SU-DHL-6 (cell line): ENCODE results near the gene TBC1D5.
"Not testable (repeated sequence)": the region's sequence is repeated elsewhere in the genome, so short reads cannot be mapped to it uniquely, and the experiment has no call there.

ENCODE experiments used
- H2AFZ ChIP-seq: fragments of 200-600 bp; sonication (generic); 2 replicates; pipeline ENCODE4 v1.6.1; 2014; ENCODE audit warnings: low read depth, mild to moderate bottlenecking, moderate library complexity, mixed read lengths, antibody characterized with exemption, low read length; ENCODE audit not compliant: severe bottlenecking
- H3F3A ChIP-seq: fragments of 200-600 bp; shearing (Covaris generic); 2 replicates; pipeline ENCODE4 v1.6.0; 2016; ENCODE audit warnings: antibody characterized with exemption, mild to moderate bottlenecking; ENCODE audit not compliant: insufficient read depth
- H3K27ac ChIP-seq: fragments of 200-600 bp; sonication (generic); 2 replicates; pipeline ENCODE4 v1.5.1; 2016; ENCODE audit warnings: low read depth, mild to moderate bottlenecking, low read length, moderate library complexity, mixed read lengths
- H3K27me3 ChIP-seq: fragments of 200-600 bp; sonication (generic), shearing (Covaris generic); 2 replicates; pipeline ENCODE4 v1.6.0; 2014; ENCODE audit warnings: mild to moderate bottlenecking, low read length
- H3K36me3 ChIP-seq: fragments of 200-600 bp; sonication (generic); 2 replicates; pipeline ENCODE4 v1.6.1; 2014; ENCODE audit warnings: mild to moderate bottlenecking, low read length, mixed read lengths
- H3K4me2 ChIP-seq: fragments of 300-600, 200-600 bp; shearing (Covaris generic), sonication (generic); 2 replicates; pipeline ENCODE4 v1.6.0; 2014; ENCODE audit warnings: low read length, low read depth, mild to moderate bottlenecking; ENCODE audit not compliant: poor library complexity, severe bottlenecking
- H3K4me3 ChIP-seq: fragments of 200-600 bp; sonication (generic); 2 replicates; pipeline ENCODE4 v1.5.1; 2014; ENCODE audit warnings: antibody characterized with exemption, low read length, mild to moderate bottlenecking, mixed read lengths; ENCODE audit not compliant: insufficient read depth, poor library complexity, severe bottlenecking
- H3K79me2 ChIP-seq: fragments of 200-600 bp; sonication (generic); 2 replicates; pipeline ENCODE4 v1.6.1; 2014; ENCODE audit warnings: mild to moderate bottlenecking, low read length, moderate library complexity; ENCODE audit not compliant: insufficient read depth
- H3K9ac ChIP-seq: fragments of 200-600 bp; sonication (generic); 2 replicates; pipeline ENCODE4 v1.7.0; 2014; ENCODE audit warnings: mild to moderate bottlenecking, low read length
- H3K9me2 ChIP-seq: fragments of 200-600 bp; sonication (generic); replicated peaks from 2 replicates; pipeline ENCODE4 v1.6.1; 2014; ENCODE audit warnings: low read length; ENCODE audit not compliant: insufficient read depth
- H3K9me3 ChIP-seq: fragments of 200-600 bp; sonication (generic); 2 replicates; pipeline ENCODE4 v1.6.1; 2014; ENCODE audit warnings: low read length, mixed read lengths; ENCODE audit not compliant: insufficient read depth
- H4K20me1 ChIP-seq: fragments of 200-600 bp; sonication (generic); 2 replicates; pipeline ENCODE4 v1.6.1; 2014; ENCODE audit warnings: low read depth, mild to moderate bottlenecking, antibody characterized with exemption, low read length, moderate library complexity, mixed read lengths
- CTCF ChIP-seq: fragments of 200-600 bp; sonication (generic); IDR thresholded peaks from one replicate; pipeline ENCODE4 v1.5.1; 2017; ENCODE audit warnings: antibody characterized with exemption, mild to moderate bottlenecking, low read length, moderate library complexity; ENCODE audit not compliant: insufficient read depth, poor library complexity, severe bottlenecking
- EZH2phosphoT487 ChIP-seq: fragments of 200-600 bp; sonication (generic), shearing (Covaris generic); conservative IDR thresholded peaks from 2 replicates; pipeline ENCODE4 v1.6.1; 2018; ENCODE audit warnings: mild to moderate bottlenecking, antibody characterized with exemption, low read length, moderate library complexity, mixed read lengths

TBC1D5 gene

DNA sequence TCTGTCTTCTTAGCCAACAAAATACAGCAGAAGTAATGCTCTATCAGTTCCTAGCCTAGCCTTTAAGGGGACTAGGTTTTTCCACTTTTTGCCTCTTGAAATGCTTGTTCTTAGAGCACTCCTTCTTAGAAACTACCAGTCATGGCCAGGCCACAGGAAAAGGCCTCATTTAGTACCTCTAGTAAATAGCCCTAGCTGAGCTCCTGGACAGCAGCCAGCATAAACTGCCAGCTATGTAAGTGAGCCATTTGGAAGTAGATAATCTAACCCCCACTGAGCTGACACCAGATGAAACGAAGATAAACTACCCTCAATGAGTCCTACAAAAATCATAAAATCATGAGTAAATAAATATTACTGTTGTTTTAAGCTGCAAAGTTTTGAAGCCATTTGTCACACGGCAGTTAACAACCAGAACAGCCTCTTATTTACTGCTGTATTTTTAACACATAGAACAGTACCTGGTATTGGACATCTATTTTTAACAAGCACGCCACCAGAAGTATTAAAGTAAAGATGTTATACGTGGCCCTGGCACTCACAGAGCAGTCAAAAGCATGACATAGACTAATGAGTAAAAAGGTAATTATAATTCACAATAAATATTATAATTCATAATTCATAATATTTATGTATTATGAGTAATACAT lies 12.0 kb downstream of the TBC1D5 start:
- Histone ChIP-seq H3K36me3 (peaks cover 22% of the 10 kb centered on the region), H3K27me3 (no peaks in the 10 kb centered on the region), H3K4me3 (no peak overlapping the region), H2AFZ (no peak overlapping the region), H3K9me2 (no peaks in the 10 kb centered on the region), H3K27ac (no peak overlapping the region), H3F3A (no peaks in the 10 kb centered on the region), H3K79me2 (peaks cover 54% of the 10 kb centered on the region), H3K9me3 (no peaks in the 10 kb centered on the region), H3K9ac (no peak overlapping the region), H4K20me1 (no peaks in the 10 kb centered on the region), H3K4me2 (no peak overlapping the region)
- TF ChIP-seq CTCF (no peak), EZH2phosphoT487 (no peak)

DNA sequence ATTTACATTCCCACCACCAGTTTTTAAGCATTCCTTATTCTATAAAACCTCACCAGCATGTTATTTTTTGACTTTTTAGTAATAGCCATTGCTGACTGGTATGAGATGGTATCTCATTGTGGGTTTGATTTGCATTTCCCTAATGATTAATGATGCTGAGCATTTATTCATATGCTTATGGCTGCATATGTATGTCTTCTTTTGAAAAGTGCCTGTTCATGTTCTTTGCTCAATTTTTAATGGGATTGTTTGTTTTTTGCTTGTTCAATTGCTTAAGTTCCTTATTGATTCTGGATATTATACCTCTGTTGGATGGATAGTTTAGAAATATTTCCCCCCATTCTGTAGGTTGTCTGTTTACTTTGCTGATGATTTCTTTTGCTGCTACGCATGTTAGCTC lies 16.1 kb downstream of the TBC1D5 start:
- Histone ChIP-seq H3K9me3 (no peaks in the 10 kb centered on the region), H3K27me3 (no peaks in the 10 kb centered on the region), H3K4me2 (no peak overlapping the region), H4K20me1 (no peaks in the 10 kb centered on the region), H3K36me3 (peaks cover 19% of the 10 kb centered on the region), H2AFZ (no peak overlapping the region), H3K79me2 (peaks cover 28% of the 10 kb centered on the region), H3F3A (no peaks in the 10 kb centered on the region), H3K27ac (no peak overlapping the region), H3K9me2 (no peaks in the 10 kb centered on the region), H3K9ac (no peak overlapping the region), H3K4me3 (no peak overlapping the region)
- no peak for TF ChIP-seq CTCF
- no peak for TF ChIP-seq EZH2phosphoT487

GRCh38 chr3:17725844-17726243 lies 16.6 kb downstream of the TBC1D5 start:
- not testable (repeated sequence) for H3K4me2 ChIP-seq, H3K9me3 ChIP-seq, H3K27ac ChIP-seq, H3K9ac ChIP-seq, H4K20me1 ChIP-seq, H3F3A ChIP-seq, H3K4me3 ChIP-seq, H3K9me2 ChIP-seq, H2AFZ ChIP-seq, H3K27me3 ChIP-seq
- Histone ChIP-seq H3K79me2 (peaks cover 31% of the 10 kb centered on the region), H3K36me3 (peaks cover 19% of the 10 kb centered on the region)

GRCh38 chr3:17724948-17725347 lies 17.5 kb downstream of the TBC1D5 start:
- Histone ChIP-seq H2AFZ (no peak overlapping the region), H3K36me3 (peaks cover 19% of the 10 kb centered on the region), H3F3A (no peaks in the 10 kb centered on the region), H3K9me2 (no peaks in the 10 kb centered on the region), H3K9ac (no peak overlapping the region), H4K20me1 (0 out of 2 replicates have a peak, but pooled peaks cover 1% of the 10 kb centered on the region), H3K4me2 (no peak overlapping the region), H3K79me2 (peaks cover 38% of the 10 kb centered on the region), H3K9me3 (no peaks in the 10 kb centered on the region), H3K27ac (no peak overlapping the region), H3K27me3 (no peaks in the 10 kb centered on the region), H3K4me3 (no peak overlapping the region)
- TF ChIP-seq EZH2phosphoT487 (no peak), CTCF (no peak)
